Naive thymus-derived CD4-positive, alpha-beta T cell (primary cell): ENCODE measurements around the gene TNIK. TPM values are rescaled to one million over a fixed set of nuclear protein-coding genes. Genes with fewer than 3 reads are reported as not detected.

Experiments used
- ATAC-seq: fragments of 150-1000 bp; cut with Tn5 transposase; 2 replicates; pipeline ENCODE4 v1.10.0; 2021; ENCODE audit warnings: mild to moderate bottlenecking, moderate library complexity
- CTCF ChIA-PET: fragments of 350-600 bp; sonication (Branson Sonifier 250); formaldehyde crosslinking; loops from one replicate; lab custom pipeline; 2021; ENCODE audit warnings: antibody characterized with exemption; lab: Charles Lee
- POLR2A ChIA-PET: fragments of 350-600 bp; sonication (Branson Sonifier 250); formaldehyde crosslinking; loops from one replicate; lab custom pipeline; 2021; ENCODE audit warnings: antibody characterized with exemption, inconsistent platforms; lab: Charles Lee
- DNase-seq, 9 donors: peaks; one replicate each; pipeline versions ENCODE4 v3.0.0 to v3.0.0-alpha.2; 2020 to 2022; ENCODE audit warnings: mixed read lengths in 1 of 9
- H3K27ac ChIP-seq: one replicate; pipeline ENCODE4 v1.7.0; 2013; ENCODE audit warnings: mild to moderate bottlenecking, low read depth, low read length, moderate library complexity
- H3K27me3 ChIP-seq, 2 donors: one replicate each; pipeline ENCODE4 v1.7.0; 2013; ENCODE audit warnings: low read length in 2 of 2, mild to moderate bottlenecking in 2 of 2, moderate library complexity in 2 of 2; ENCODE audit not compliant: control insufficient read depth in 2 of 2, insufficient read depth in 2 of 2
- H3K36me3 ChIP-seq, 3 experiments: 1 replicate in 2 of 3; 2 replicates in 1 of 3; pipeline ENCODE4 v1.7.0; 2013; ENCODE audit warnings: low read length in 3 of 3, mild to moderate bottlenecking in 3 of 3, moderate library complexity in 1 of 3; ENCODE audit not compliant: insufficient read depth in 3 of 3, control insufficient read depth in 2 of 3
- H3K4me1 ChIP-seq, 2 donors: one replicate each; pipeline ENCODE4 v1.7.0; 2013; ENCODE audit warnings: low read length in 2 of 2, mild to moderate bottlenecking in 2 of 2, moderate library complexity in 1 of 2; ENCODE audit not compliant: control insufficient read depth in 2 of 2, insufficient read depth in 2 of 2
- H3K4me3 ChIP-seq: 2 replicates; pipeline ENCODE4 v1.7.0; 2013; ENCODE audit warnings: mild to moderate bottlenecking, low read length
- H3K9me3 ChIP-seq, 3 experiments: 1 replicate in 2 of 3; 2 replicates in 1 of 3; pipeline ENCODE4 v1.7.0; 2013; ENCODE audit warnings: low read length in 3 of 3; ENCODE audit not compliant: control insufficient read depth in 2 of 3
- H3K27ac Mint-ChIP-seq, 9 donors: one replicate each; pipeline ENCODE4 v1.8.0; 2020 to 2022; ENCODE audit warnings: mixed read lengths in 9 of 9, mild to moderate bottlenecking in 8 of 9, moderate library complexity in 5 of 9, inconsistent platforms in 2 of 9
- H3K27me3 Mint-ChIP-seq, 5 donors: one replicate each; pipeline ENCODE4 v1.8.0; 2021 to 2022; ENCODE audit warnings: mixed read lengths in 5 of 5, mild to moderate bottlenecking in 1 of 5
- H3K36me3 Mint-ChIP-seq, 5 donors: one replicate each; pipeline ENCODE4 v1.8.0; 2020 to 2022; ENCODE audit warnings: mixed read lengths in 5 of 5, mild to moderate bottlenecking in 3 of 5, inconsistent platforms in 1 of 5
- H3K4me1 Mint-ChIP-seq, 7 donors: one replicate each; pipeline ENCODE4 v1.8.0; 2020 to 2022; ENCODE audit warnings: mixed read lengths in 7 of 7, mild to moderate bottlenecking in 3 of 7, inconsistent platforms in 1 of 7
- H3K4me3 Mint-ChIP-seq, 10 donors: one replicate each; pipeline ENCODE4 v1.8.0; 2020 to 2022; ENCODE audit warnings: mild to moderate bottlenecking in 10 of 10, mixed read lengths in 10 of 10, moderate library complexity in 6 of 10, inconsistent platforms in 2 of 10
- H3K9me3 Mint-ChIP-seq, 11 donors: one replicate each; pipeline ENCODE4 v1.8.0; 2020 to 2022; ENCODE audit warnings: mixed read lengths in 11 of 11, mild to moderate bottlenecking in 4 of 11, inconsistent platforms in 1 of 11, moderate library complexity in 1 of 11
- intact Hi-C, 2 donors: fragments of 100-400 bp; cut with micrococcal nuclease; formaldehyde crosslinking; loops; one replicate each; pipeline ENCODE4 v1.15.1; 2023
- polyA plus RNA-seq, 2 donors: library from polyadenylated mRNA; unstranded; fragments of 300-500 nt; fragmentation: Illumina TruSeq; gene quantifications; one replicate each; pipeline ENCODE4 v1.2.3, GENCODE V29; 2021
- total RNA-seq, 6 experiments: library from RNA in 5 of 6; stranded (reverse) in 5 of 6; gene quantifications; 1 replicate in 5 of 6; 2 replicates in 1 of 6; pipeline ENCODE4 v1.2.3 and lab custom pipeline; 2021 to 2026

The TNIK gene
- total and polyA plus RNA-seq, 7 experiments from 2014 or later = 20.2 to 74.9 (median 66.3) TPM

DNA sequence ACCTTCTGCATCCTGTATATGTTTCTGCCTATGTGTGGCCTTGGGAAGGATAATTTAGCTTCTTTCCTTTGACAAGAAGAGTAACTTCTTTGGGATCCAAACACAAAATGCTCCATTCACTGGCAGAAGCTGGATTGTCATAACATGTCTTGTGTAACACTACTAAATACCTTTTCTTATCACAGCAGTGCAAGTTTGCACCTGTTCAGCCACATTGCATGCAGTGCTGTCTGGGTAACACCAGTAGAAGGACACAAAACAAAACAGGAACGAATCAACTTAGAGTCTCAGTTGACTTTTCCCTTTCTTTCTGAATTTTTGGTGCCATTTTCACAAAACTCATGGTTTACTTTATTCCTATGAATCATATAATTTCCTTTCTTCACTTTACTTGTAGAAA, 43.6 kb upstream of the TNIK start:
- intact Hi-C loops = no loop called here
- H3K9me3 ChIP-seq = no peaks in the 10 kb centered on the region
- ChIA-PET POLR2A (no interaction called here), CTCF (no interaction called here)
- peaks cover 7 to 20% (median 11%) of the 10 kb centered on the region in 7 donors for H3K4me1 Mint-ChIP-seq
- no peak overlapping the region for H3K27ac Mint-ChIP-seq
- no peaks in the 10 kb centered on the region for H3K27me3 ChIP-seq
- ATAC-seq (no peak), DNase-seq (no peak)
- H3K36me3 Mint-ChIP-seq = peaks cover 0 to 11% (median 3%) of the 10 kb centered on the region in 5 donors
- peaks cover 0 to 4% of the 10 kb centered on the region in 2 donors for H3K4me1 ChIP-seq
- H3K27ac ChIP-seq = no peak overlapping the region
- H3K4me3 ChIP-seq = no peak overlapping the region
- H3K9me3 Mint-ChIP-seq = peaks cover 0 to 9% (median 0%) of the 10 kb centered on the region in 11 donors
- peaks cover 0 to 2% (median 0%) of the 10 kb centered on the region in 5 donors for H3K27me3 Mint-ChIP-seq
- H3K4me3 Mint-ChIP-seq = no peak overlapping the region
- H3K36me3 ChIP-seq = no peaks in the 10 kb centered on the region

DNA sequence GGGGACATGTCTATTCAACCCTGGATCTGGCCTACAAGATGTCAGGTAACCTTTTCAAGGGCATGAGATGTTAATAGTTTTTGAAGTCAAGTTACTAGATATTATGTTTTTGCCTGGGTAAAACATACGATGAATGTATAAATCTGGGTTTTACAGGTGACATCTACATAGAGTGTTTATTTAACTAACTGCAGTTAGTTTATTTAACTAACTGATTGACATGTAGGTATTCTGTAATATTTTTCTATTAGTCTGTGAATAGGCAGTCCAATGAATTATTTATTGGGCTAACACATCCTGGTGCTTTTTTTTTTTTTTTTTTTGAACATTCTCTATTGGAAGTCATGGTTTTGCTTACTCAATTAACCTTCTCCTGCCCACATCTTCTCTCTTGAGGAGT, 38.7 kb upstream of the TNIK start:
- DNase-seq = no peak
- intact Hi-C loops = loop anchor here (5.0 to 10.0 kb wide), 3 partner anchors 38 to 1016 kb away; partner anchors contain the start of gene EIF5A2 (in 1 of the 2)

DNA sequence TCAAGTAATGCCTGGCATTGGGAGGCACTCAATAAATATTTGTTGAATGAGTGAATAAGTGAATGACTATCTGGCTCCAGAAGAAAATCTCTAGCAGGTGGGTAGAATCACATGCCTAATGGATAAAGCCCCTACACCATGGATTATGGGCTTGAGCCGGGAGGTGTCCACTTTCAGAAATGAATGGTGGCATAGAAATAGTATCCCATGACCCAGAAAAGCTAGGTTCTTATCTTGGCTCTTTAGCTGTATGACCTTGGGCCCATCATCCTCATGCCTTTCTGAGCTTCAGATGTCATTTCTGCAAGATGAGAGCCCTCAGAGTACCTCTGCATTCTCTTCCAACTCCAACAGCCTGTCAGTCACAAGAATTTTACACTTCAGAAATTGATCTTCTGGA, 37.3 kb upstream of the TNIK start:
- Mint-ChIP-seq H3K4me3 (no peak overlapping the region), H3K27me3 (no peaks in the 10 kb centered on the region), H3K36me3 (peaks cover 0 to 20% (median 3%) of the 10 kb centered on the region in 5 donors), H3K27ac (peak overlapping the region in 4 of 9 donors; percentile 0 to 61 (median 27)), H3K9me3 (peaks cover 0 to 5% (median 0%) of the 10 kb centered on the region in 11 donors), H3K4me1 (peaks cover 12 to 70% (median 45%) of the 10 kb centered on the region in 7 donors)
- DNase-seq (no peak), ATAC-seq (no peak)
- intact Hi-C loops = loop anchor here (5.0 to 10.0 kb wide), 3 partner anchors 40 to 1017 kb away; partner anchors contain the start of gene EIF5A2 (in 1 of the 2)
- peaks cover 18 to 27% of the 10 kb centered on the region in 2 donors for H3K4me1 ChIP-seq
- H3K27me3 ChIP-seq = no peaks in the 10 kb centered on the region
- no peak overlapping the region for H3K4me3 ChIP-seq
- H3K9me3 ChIP-seq = no peaks in the 10 kb centered on the region
- H3K36me3 ChIP-seq = no peaks in the 10 kb centered on the region
- CTCF ChIA-PET = interaction anchor here (0.6 kb wide), 1 partner anchor 26 kb away, joined by 3 read pairs; no protein-coding TSS in a partner anchor
- POLR2A ChIA-PET = interaction anchor here (1.1 kb wide), 1 partner anchor 37 kb away, joined by 3 read pairs; no protein-coding TSS in a partner anchor
- H3K27ac ChIP-seq = no peak overlapping the region

More for the DNA sequence above, 38.7 kb upstream of the TNIK start:
- ATAC-seq = no peak
- Mint-ChIP-seq H3K4me1 (peaks cover 12 to 57% (median 36%) of the 10 kb centered on the region in 7 donors), H3K4me3 (no peak overlapping the region), H3K36me3 (peaks cover 0 to 18% (median 3%) of the 10 kb centered on the region in 5 donors), H3K27me3 (no peaks in the 10 kb centered on the region), H3K9me3 (peaks cover 0 to 5% (median 0%) of the 10 kb centered on the region in 11 donors), H3K27ac (peak overlapping the region in 1 of 9 donors; percentile 31)
- POLR2A ChIA-PET = interaction anchor here (0.5 kb wide), 1 partner anchor 1208 kb away, joined by 3 read pairs; no protein-coding TSS in a partner anchor
- Histone ChIP-seq H3K4me1 (peaks cover 14 to 18% of the 10 kb centered on the region in 2 donors), H3K9me3 (no peaks in the 10 kb centered on the region), H3K36me3 (no peaks in the 10 kb centered on the region), H3K4me3 (no peak overlapping the region), H3K27me3 (no peaks in the 10 kb centered on the region), H3K27ac (no peak overlapping the region)
- CTCF ChIA-PET = no interaction called here

DNA sequence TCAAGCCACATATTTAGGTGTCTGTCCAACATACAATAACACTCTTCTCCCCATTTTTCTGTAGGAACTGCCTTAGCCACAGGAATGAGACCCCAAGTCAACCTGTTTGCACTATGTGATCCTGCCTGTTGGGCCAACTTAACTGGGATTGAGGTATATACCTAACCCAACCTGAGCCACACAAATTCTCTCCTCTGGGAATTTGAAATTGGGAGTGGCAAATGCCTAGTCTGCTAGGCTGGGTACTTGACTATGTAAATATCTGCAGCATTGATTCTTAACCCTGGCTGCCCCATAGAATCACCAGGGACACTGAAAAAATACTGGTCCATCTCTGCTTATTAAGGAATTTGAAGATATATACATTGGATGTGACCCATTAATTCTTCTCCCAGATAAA, 35.2 kb upstream of the TNIK start:
- ATAC-seq (no peak), DNase-seq (no peak)
- CTCF ChIA-PET = interaction anchor here (0.6 to 1.0 kb wide), 2 partner anchors 38 to 239 kb away, joined by 3 read pairs; no protein-coding TSS in a partner anchor
- H3K27ac ChIP-seq = no peak overlapping the region
- no peaks in the 10 kb centered on the region for H3K9me3 ChIP-seq
- intact Hi-C loops = loop anchor here (5.0 to 10.0 kb wide), 3 partner anchors 42 to 1019 kb away; partner anchors contain the start of gene EIF5A2 (in 1 of the 2)
- peaks cover 0 to 5% (median 0%) of the 10 kb centered on the region in 11 donors for H3K9me3 Mint-ChIP-seq
- H3K27ac Mint-ChIP-seq = peak overlapping the region; percentile 78 to 96 (median 90)
- POLR2A ChIA-PET = interaction anchor here (0.8 kb wide), 1 partner anchor 34 kb away, joined by 4 read pairs; no protein-coding TSS in a partner anchor
- peaks cover 22 to 84% (median 59%) of the 10 kb centered on the region in 7 donors for H3K4me1 Mint-ChIP-seq
- H3K4me3 ChIP-seq = no peak overlapping the region
- no peaks in the 10 kb centered on the region for H3K27me3 Mint-ChIP-seq
- H3K4me1 ChIP-seq = peaks cover 32 to 42% of the 10 kb centered on the region in 2 donors
- H3K4me3 Mint-ChIP-seq = peak overlapping the region in 5 of 10 donors; percentile 15 to 78 (median 75)
- peaks cover 0 to 24% (median 3%) of the 10 kb centered on the region in 5 donors for H3K36me3 Mint-ChIP-seq
- H3K36me3 ChIP-seq = no peaks in the 10 kb centered on the region
- H3K27me3 ChIP-seq = no peaks in the 10 kb centered on the region

DNA sequence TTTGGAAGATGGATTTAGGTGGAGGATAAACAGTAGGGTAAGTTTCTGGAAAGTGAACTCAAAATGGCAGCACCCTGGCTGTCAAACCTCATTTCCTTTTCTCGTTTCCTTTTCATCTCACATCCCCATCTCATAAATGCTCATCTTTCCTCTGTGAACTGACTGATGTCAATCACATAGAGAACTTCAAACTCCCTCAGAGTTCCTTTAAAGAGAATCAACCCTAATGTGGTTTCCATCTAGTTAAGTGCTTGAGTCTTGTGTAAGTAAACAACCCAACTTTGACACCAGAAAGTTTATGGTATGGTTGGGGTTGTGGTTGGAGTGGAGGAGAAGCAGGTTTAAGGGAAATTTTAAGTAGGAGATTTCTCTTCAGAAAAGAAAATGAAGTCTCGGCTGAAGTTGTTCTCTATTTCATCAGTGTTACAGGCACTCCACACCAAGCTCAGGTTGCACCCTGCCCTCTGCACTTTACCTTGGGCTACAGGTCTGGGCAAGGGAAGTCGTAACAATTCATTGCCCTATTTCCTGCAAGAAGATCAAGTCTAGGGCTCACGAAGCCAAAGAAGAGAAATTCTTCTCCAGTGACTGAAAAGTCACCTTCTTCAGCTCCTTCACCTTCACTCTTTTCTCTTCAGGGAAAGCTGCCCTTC, 34.4 kb upstream of the TNIK start:
- peak overlapping the region; percentile 78 to 96 (median 90) for H3K27ac Mint-ChIP-seq
- H3K36me3 Mint-ChIP-seq = peaks cover 0 to 24% (median 2%) of the 10 kb centered on the region in 5 donors
- Histone ChIP-seq H3K4me1 (peaks cover 32 to 39% of the 10 kb centered on the region in 2 donors), H3K9me3 (no peaks in the 10 kb centered on the region), H3K27ac (peak overlapping the region; percentile 61), H3K27me3 (no peaks in the 10 kb centered on the region), H3K4me3 (no peak overlapping the region), H3K36me3 (no peaks in the 10 kb centered on the region)
- no peaks in the 10 kb centered on the region for H3K27me3 Mint-ChIP-seq
- peak overlapping the region; percentile 22 to 79 (median 72) for H3K4me3 Mint-ChIP-seq
- ChIA-PET CTCF (interaction anchor here (1.0 kb wide), 2 partner anchors 9 to 37 kb away, joined by 3 to 4 read pairs; no protein-coding TSS in a partner anchor), POLR2A (interaction anchor here (0.6 to 1.1 kb wide), 3 partner anchors 12 to 47 kb away, joined by 3 to 4 read pairs (median 3); no protein-coding TSS in a partner anchor)
- intact Hi-C loops = loop anchor here (1.0 to 10.0 kb wide), 7 partner anchors 14 to 1258 kb away; partner anchors contain the start of genes ECT2 (in 1 of the 2), EIF5A2 (in 1 of the 2) and TNIK (in 1 of the 2)
- DNase-seq (peak in 7 of 9 donors; percentile 55 to 87 (median 75)), ATAC-seq (peak; percentile 92)
- H3K4me1 Mint-ChIP-seq = peaks cover 17 to 76% (median 58%) of the 10 kb centered on the region in 7 donors
- peaks cover 0 to 5% (median 0%) of the 10 kb centered on the region in 11 donors for H3K9me3 Mint-ChIP-seq

DNA sequence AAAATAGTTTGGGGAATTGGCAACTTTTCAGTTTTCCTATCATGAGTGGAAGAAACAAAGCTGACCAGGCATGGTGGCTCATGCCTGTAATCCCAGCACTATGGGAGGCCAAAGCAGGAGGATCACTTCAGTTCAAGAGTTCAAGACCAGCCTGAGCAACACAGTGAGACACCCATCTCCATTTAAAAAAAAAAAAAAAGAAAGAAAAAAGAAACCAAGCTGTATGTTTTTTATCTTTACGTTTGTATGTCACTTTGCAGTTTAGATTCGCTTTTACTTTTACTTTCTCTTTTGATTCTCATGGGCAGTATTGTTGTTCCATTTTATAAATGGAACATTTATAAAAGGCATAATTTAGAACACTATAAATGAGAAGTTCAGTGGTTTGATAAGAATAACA, 31.2 kb upstream of the TNIK start:
- intact Hi-C loops = loop anchor here in 1 of 2 donors (1.0 to 10.0 kb wide), 6 partner anchors 11 to 1261 kb away; partner anchors contain the start of genes ECT2, EIF5A2 and TNIK
- Histone ChIP-seq H3K27me3 (no peaks in the 10 kb centered on the region), H3K9me3 (no peaks in the 10 kb centered on the region), H3K4me1 (peaks cover 32 to 38% of the 10 kb centered on the region in 2 donors), H3K36me3 (no peaks in the 10 kb centered on the region), H3K4me3 (peak overlapping the region; percentile 10), H3K27ac (no peak overlapping the region)
- peak overlapping the region; percentile 79 to 90 (median 85) for H3K27ac Mint-ChIP-seq
- H3K4me1 Mint-ChIP-seq = peaks cover 15 to 55% (median 48%) of the 10 kb centered on the region in 7 donors
- CTCF ChIA-PET = interaction anchor here (0.6 to 1.5 kb wide), 4 partner anchors 10 to 72 kb away, joined by 3 to 5 read pairs (median 4); partner anchors contain the start of gene TNIK
- H3K4me3 Mint-ChIP-seq = peak overlapping the region; percentile 36 to 82 (median 74)
- no peaks in the 10 kb centered on the region for H3K27me3 Mint-ChIP-seq
- peaks cover 0 to 20% (median 0%) of the 10 kb centered on the region in 5 donors for H3K36me3 Mint-ChIP-seq
- DNase-seq = peak in 6 of 9 donors; percentile 14 to 57 (median 36)
- POLR2A ChIA-PET = interaction anchor here (0.6 to 4.0 kb wide), 3 partner anchors 15 to 31 kb away, joined by 3 to 29 read pairs (median 5); partner anchors contain the start of gene TNIK
- H3K9me3 Mint-ChIP-seq = peaks cover 0 to 5% (median 0%) of the 10 kb centered on the region in 11 donors
- peak; percentile 26 for ATAC-seq
